SK-N-MC (cell line): Measurements from ENCODE around the gene CBFA2T2.

Experiments
- EZH2 ChIP-seq: fragments of 200-600 bp; sonication (generic); IDR thresholded peaks from one replicate; pipeline ENCODE4 v1.6.1; 2017; ENCODE audit warnings: antibody characterized with exemption
- FOXP2 ChIP-seq: optimal IDR thresholded peaks from 2 replicates; pipeline ENCODE3; 2011; ENCODE audit warnings: mild to moderate bottlenecking, moderate library complexity; ENCODE audit not compliant: insufficient read depth; ENCODE audit errors: extremely low read length, control extremely low read depth
- POLR2AphosphoS5 ChIP-seq: IDR thresholded peaks from 2 replicates; pipeline ENCODE4 v1.6.1; 2012; ENCODE audit warnings: mild to moderate bottlenecking, low read depth, low read length, borderline replicate concordance

- no peak for TF ChIP-seq POLR2AphosphoS5
- no peak for TF ChIP-seq EZH2
- TF ChIP-seq FOXP2: no peak
Measured at GRCh38 chr20:33589059-33589458, 99.2 kb downstream of the CBFA2T2 start.
